Stomach (tissue), 4 donors: Measurements from ENCODE around the gene NKIRAS1.

ENCODE experiments used
- CTCF ChIP-seq, 7 experiments: fragments of 450-650 bp in 4 of 7; fragments of 200-600 bp in 3 of 7; sonication (generic) in 3 of 7; IDR thresholded peaks; one replicate each; pipeline ENCODE4 v1.5.1; 2016 to 2019; ENCODE audit warnings: antibody characterized with exemption in 7 of 7, control low read depth in 2 of 7, mild to moderate bottlenecking in 1 of 7
- POLR2A ChIP-seq, 4 donors: fragments of 450-650 bp; IDR thresholded peaks; one replicate each; pipeline ENCODE4 v1.6.1; 2016; ENCODE audit warnings: antibody characterized with exemption in 4 of 4, control low read depth in 2 of 4, mild to moderate bottlenecking in 1 of 4, moderate library complexity in 1 of 4

- no peak for TF ChIP-seq POLR2A (IDR thresholded peaks at IDR 0.05)
- TF ChIP-seq CTCF (IDR thresholded peaks at IDR 0.05) = no peak
Observed at GRCh38 chr3:23895181-23895580, 21.6 kb downstream of the NKIRAS1 start.
